Liver (tissue), 3 donors: ENCODE results near the gene MCEMP1.

Experiments
- EGR1 ChIP-seq, 2 donors: IDR thresholded peaks; 2 replicates each; pipeline ENCODE4 v1.6.1; 2016 to 2018; ENCODE audit warnings: antibody characterized with exemption in 2 of 2, low read depth in 2 of 2
- RAD21 ChIP-seq, 2 donors: IDR thresholded peaks; 2 replicates each; pipeline ENCODE4 v1.6.1; 2016; ENCODE audit warnings: antibody characterized with exemption in 2 of 2, mild to moderate bottlenecking in 2 of 2
- TAF1 ChIP-seq: conservative IDR thresholded peaks from 2 replicates; pipeline ENCODE4 v1.6.1; 2016; ENCODE audit warnings: antibody characterized with exemption, mild to moderate bottlenecking
- ZBTB33 ChIP-seq: IDR thresholded peaks from 2 replicates; pipeline ENCODE4 v1.6.1; 2016; ENCODE audit warnings: antibody characterized with exemption
- TF ChIP-seq, protein P1 (sequence below): fragments of 150-350 bp; IDR thresholded peaks from 2 replicates; pipeline ENCODE4 v1.5.1; 2017; ENCODE audit warnings: improper control_type of control experiment, low read depth, low read length; ENCODE audit not compliant: missing input control
- donor health status: healthy.
- donor health status: healthy.

GRCh38 chr19:7682175-7682855 is 5.4 kb downstream of the MCEMP1 start:
- TF ChIP-seq EGR1 (IDR thresholded peaks at IDR 0.05; ENCODE audit: low read depth in 2 of 2) (no peak), ZBTB33 (no peak), RAD21 (IDR thresholded peaks at IDR 0.05) (no peak), TAF1 (no peak)
- TF ChIP-seq, protein P1, sequence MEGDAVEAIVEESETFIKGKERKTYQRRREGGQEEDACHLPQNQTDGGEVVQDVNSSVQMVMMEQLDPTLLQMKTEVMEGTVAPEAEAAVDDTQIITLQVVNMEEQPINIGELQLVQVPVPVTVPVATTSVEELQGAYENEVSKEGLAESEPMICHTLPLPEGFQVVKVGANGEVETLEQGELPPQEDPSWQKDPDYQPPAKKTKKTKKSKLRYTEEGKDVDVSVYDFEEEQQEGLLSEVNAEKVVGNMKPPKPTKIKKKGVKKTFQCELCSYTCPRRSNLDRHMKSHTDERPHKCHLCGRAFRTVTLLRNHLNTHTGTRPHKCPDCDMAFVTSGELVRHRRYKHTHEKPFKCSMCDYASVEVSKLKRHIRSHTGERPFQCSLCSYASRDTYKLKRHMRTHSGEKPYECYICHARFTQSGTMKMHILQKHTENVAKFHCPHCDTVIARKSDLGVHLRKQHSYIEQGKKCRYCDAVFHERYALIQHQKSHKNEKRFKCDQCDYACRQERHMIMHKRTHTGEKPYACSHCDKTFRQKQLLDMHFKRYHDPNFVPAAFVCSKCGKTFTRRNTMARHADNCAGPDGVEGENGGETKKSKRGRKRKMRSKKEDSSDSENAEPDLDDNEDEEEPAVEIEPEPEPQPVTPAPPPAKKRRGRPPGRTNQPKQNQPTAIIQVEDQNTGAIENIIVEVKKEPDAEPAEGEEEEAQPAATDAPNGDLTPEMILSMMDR, result no peak
